NB4 (cell line): ENCODE results near the gene PRKG1.

ENCODE experiments used
- DNase-seq: peaks from one replicate; pipeline ENCODE4 v3.0.0; 2010; ENCODE audit warnings: low read depth
- H3K4me3 ChIP-seq: one replicate; pipeline ENCODE4 v1.5.1; 2011; ENCODE audit warnings: mild to moderate bottlenecking, low read depth, low read length, moderate library complexity
- MAX ChIP-seq: IDR thresholded peaks from 2 replicates; pipeline ENCODE4 v1.6.1; 2011; ENCODE audit warnings: low read depth, low read length
- MYC ChIP-seq: IDR thresholded peaks from 2 replicates; pipeline ENCODE4 v1.6.1; 2011; ENCODE audit warnings: low read depth, low read length
- POLR2A ChIP-seq: IDR thresholded peaks from 2 replicates; pipeline ENCODE4 v1.6.1; 2011; ENCODE audit warnings: mild to moderate bottlenecking; ENCODE audit not compliant: insufficient read length; ENCODE audit errors: extremely low read depth
- TF ChIP-seq, protein P1 (sequence below): IDR thresholded peaks from one replicate; pipeline ENCODE4 v1.5.1; 2012; ENCODE audit warnings: low read depth, low read length

PRKG1 gene

DNA sequence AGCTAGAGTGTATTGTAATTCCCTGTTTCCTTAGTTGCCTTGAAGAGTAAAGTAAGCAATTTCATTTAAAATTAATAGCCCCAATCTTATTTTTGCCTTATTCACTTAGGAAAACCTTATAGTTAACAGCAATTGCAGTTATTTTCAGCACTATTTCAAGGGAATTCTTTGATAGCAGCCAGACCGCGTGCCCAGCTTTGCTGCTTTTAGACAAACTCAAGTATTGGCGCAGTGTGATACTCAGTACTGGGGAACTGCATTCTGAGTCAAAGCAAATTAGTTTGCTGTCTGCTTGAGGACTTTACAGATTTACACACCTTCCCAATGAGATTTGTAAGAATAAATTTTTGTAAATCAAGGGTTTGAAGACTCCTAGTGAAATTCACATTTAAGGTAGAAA is 21.2 kb downstream of the PRKG1 start:
- H3K4me3 ChIP-seq: no peak overlapping the region
- no peak for DNase-seq
- no peak for TF ChIP-seq MYC
- no peak for TF ChIP-seq POLR2A
- no peak for TF ChIP-seq MAX
- TF ChIP-seq, protein P1, sequence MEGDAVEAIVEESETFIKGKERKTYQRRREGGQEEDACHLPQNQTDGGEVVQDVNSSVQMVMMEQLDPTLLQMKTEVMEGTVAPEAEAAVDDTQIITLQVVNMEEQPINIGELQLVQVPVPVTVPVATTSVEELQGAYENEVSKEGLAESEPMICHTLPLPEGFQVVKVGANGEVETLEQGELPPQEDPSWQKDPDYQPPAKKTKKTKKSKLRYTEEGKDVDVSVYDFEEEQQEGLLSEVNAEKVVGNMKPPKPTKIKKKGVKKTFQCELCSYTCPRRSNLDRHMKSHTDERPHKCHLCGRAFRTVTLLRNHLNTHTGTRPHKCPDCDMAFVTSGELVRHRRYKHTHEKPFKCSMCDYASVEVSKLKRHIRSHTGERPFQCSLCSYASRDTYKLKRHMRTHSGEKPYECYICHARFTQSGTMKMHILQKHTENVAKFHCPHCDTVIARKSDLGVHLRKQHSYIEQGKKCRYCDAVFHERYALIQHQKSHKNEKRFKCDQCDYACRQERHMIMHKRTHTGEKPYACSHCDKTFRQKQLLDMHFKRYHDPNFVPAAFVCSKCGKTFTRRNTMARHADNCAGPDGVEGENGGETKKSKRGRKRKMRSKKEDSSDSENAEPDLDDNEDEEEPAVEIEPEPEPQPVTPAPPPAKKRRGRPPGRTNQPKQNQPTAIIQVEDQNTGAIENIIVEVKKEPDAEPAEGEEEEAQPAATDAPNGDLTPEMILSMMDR: no peak

DNA sequence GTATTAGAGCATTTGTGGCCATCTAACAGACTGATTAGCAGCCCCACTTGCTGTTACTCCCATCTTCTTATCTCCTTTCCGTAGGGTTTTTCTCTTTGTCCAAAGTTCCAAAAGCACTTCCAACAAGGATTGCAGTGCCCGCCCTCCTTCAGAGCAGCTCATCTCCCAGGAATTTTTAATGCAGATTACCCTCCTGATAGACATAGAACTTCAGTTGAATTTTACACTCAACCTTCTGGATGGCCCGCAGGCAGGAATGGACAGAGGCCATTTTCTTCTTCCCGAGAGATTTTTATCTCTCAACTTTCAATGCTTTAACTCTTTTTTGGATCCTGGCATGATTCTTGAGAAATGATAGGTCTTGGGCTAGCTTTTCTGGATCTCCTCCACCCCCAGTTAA is 23.3 kb downstream of the PRKG1 start:
- no peak for DNase-seq
- no peak overlapping the region for H3K4me3 ChIP-seq
- TF ChIP-seq MAX (no peak), MYC (no peak), POLR2A (no peak)
- TF ChIP-seq, protein P1: no peak

DNA sequence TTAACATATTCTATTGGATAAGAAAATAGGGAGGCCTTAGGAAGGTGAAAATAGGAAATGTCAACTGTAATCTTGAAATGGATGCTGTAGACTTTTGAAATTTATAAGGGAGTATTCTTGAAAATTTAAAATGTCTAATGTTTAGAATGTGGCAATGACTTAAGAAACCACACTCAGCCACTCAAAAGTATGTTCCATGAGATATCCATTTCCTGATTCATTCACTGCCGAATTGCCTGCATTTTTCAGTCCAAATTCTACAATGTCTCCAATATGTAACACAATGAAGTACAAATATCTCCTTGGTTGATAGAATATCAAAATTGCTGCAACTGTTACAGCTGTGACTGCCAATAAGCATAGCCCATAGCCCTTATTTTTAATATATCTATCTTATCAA is 25.9 kb downstream of the PRKG1 start:
- H3K4me3 ChIP-seq: no peak overlapping the region
- no peak for TF ChIP-seq MYC
- TF ChIP-seq, protein P1: no peak
- no peak for DNase-seq

- H3K4me3 ChIP-seq: no peak overlapping the region
- TF ChIP-seq MYC (no peak), MAX (no peak), POLR2A (no peak)
- TF ChIP-seq, protein P1: no peak
- no peak for DNase-seq
Measured at GRCh38 chr10:51103554-51104217, 29.4 kb downstream of the PRKG1 start.

- TF ChIP-seq MYC (no peak), POLR2A (no peak), MAX (no peak)
- TF ChIP-seq, protein P1: no peak
- H3K4me3 ChIP-seq: no peak overlapping the region
- DNase-seq: no peak
Measured at GRCh38 chr10:51106311-51106945, 32.1 kb downstream of the PRKG1 start.

DNA sequence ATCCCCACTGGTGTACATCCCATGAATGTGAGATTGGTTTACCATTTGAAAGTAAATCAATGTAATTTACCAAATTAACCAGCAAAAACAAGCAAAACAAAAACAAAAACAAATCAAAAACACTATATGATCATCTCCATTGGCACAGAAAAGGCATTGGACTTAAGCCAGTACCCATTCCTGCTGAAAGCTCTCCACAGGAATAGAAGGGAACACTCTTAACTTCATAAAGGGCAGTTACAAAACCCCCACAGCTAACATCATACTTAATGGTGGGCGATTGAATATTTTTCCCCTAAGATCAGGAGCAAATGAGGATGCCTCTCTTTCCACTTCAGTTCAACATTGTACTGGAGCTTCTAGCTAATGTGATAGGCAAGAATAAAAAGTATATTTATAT is 34.1 kb downstream of the PRKG1 start:
- no peak for DNase-seq
- TF ChIP-seq MAX (no peak), POLR2A (no peak), MYC (no peak)
- TF ChIP-seq, protein P1: no peak
- H3K4me3 ChIP-seq: no peak overlapping the region
